Muscle layer of duodenum (tissue), 2 donors: ENCODE measurements around the gene SNAP29.
"Not testable (repeated sequence)": the region's sequence is repeated elsewhere in the genome, so short reads cannot be mapped to it uniquely, and the experiment has no call there.

ENCODE experiments used
- H3K27ac ChIP-seq: one replicate; pipeline ENCODE4 v1.7.0; 2013; ENCODE audit warnings: mild to moderate bottlenecking, low read length
- H3K27me3 ChIP-seq: one replicate; pipeline ENCODE4 v1.7.0; 2013; ENCODE audit warnings: low read depth, mild to moderate bottlenecking, control low read depth, low read length
- H3K36me3 ChIP-seq, 2 donors: one replicate each; pipeline ENCODE4 v1.7.0; 2013; ENCODE audit warnings: low read length in 2 of 2, control low read depth in 1 of 2, mild to moderate bottlenecking in 1 of 2; ENCODE audit not compliant: insufficient read depth in 2 of 2, control insufficient read depth in 1 of 2
- H3K4me1 ChIP-seq, 2 donors: one replicate each; pipeline ENCODE4 v1.7.0; 2013; ENCODE audit warnings: low read length in 2 of 2, mild to moderate bottlenecking in 2 of 2, control low read depth in 1 of 2, moderate library complexity in 1 of 2; ENCODE audit not compliant: insufficient read depth in 2 of 2, control insufficient read depth in 1 of 2
- H3K4me3 ChIP-seq, 2 donors: one replicate each; pipeline ENCODE4 v1.7.0; 2013; ENCODE audit warnings: low read length in 2 of 2, low read depth in 1 of 2, mild to moderate bottlenecking in 1 of 2
- H3K9me3 ChIP-seq, 2 donors: one replicate each; pipeline ENCODE4 v1.7.0; 2013; ENCODE audit warnings: low read length in 2 of 2, control low read depth in 1 of 2, mild to moderate bottlenecking in 1 of 2; ENCODE audit not compliant: control insufficient read depth in 1 of 2
- donor health status: healthy.

The SNAP29 gene

GRCh38 chr22:20819471-20819870, 39.3 kb upstream of the SNAP29 start:
- no peak overlapping the region for H3K27ac ChIP-seq
- H3K9me3 ChIP-seq: no peaks in the 10 kb centered on the region
- no peaks in the 10 kb centered on the region for H3K4me1 ChIP-seq
- no peak overlapping the region for H3K4me3 ChIP-seq
- no peaks in the 10 kb centered on the region for H3K27me3 ChIP-seq
- peaks cover 49 to 69% of the 10 kb centered on the region in 2 donors for H3K36me3 ChIP-seq

GRCh38 chr22:20821717-20822239, 37.0 kb upstream of the SNAP29 start:
- not testable (repeated sequence) for H3K27me3 ChIP-seq

DNA sequence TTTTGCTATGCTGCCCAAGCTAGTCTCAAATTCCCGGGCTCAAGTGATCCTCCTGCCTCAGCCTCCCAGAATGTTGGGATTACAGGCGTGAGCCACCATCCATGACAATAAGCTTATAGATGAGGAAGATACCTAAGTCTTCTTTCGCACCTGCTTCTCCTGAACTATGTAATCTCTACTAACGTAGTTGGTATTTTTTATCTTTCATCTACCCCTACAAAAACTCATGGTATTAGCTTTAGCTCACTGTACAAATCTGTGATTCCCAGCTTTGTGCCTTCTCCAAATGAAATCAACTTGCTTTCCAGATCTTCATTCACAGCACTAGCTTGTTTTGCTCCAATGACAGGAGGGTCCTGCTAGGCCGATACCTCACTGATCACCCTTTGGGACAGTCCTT, 36.6 kb upstream of the SNAP29 start:
- Histone ChIP-seq H3K27ac (no peak overlapping the region), H3K4me1 (no peaks in the 10 kb centered on the region), H3K9me3 (no peaks in the 10 kb centered on the region), H3K27me3 (no peaks in the 10 kb centered on the region), H3K36me3 (peaks cover 44 to 56% of the 10 kb centered on the region in 2 donors), H3K4me3 (no peak overlapping the region)

More at GRCh38 chr22:20821717-20822239, 37.0 kb upstream of the SNAP29 start:
- H3K36me3 ChIP-seq: peaks cover 48 to 61% of the 10 kb centered on the region in 2 donors
- H3K4me1 ChIP-seq, H3K4me3 ChIP-seq, H3K9me3 ChIP-seq, H3K27ac ChIP-seq: not testable (repeated sequence)

DNA sequence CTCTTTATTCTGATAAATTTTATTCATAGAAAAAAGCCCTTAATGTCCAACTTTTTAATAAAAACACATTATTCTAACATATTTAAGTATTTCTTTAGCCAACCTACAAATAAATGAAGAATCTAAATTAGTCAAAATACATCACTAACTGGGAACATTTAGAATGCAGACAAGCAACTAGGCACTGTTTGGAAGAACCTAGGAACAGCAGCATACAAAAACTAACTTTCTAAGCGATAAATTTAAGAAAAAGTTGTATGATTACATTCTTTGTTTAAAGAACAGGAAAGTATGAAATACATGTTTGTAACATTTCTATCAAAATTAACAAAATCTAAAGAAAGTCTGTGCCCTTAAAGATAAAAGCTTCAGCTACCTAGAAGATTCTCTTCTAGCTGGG, 35.5 kb upstream of the SNAP29 start:
- H3K27ac ChIP-seq: no peak overlapping the region
- no peaks in the 10 kb centered on the region for H3K27me3 ChIP-seq
- peaks cover 42 to 50% of the 10 kb centered on the region in 2 donors for H3K36me3 ChIP-seq

GRCh38 chr22:20825216-20825615, 33.6 kb upstream of the SNAP29 start:
- H3K36me3 ChIP-seq: peaks cover 23 to 36% of the 10 kb centered on the region in 2 donors
- not testable (repeated sequence) for H3K4me3 ChIP-seq, H3K4me1 ChIP-seq, H3K27me3 ChIP-seq, H3K27ac ChIP-seq, H3K9me3 ChIP-seq

More for the DNA sequence above, 35.5 kb upstream of the SNAP29 start:
- Histone ChIP-seq H3K4me1 (no peaks in the 10 kb centered on the region), H3K9me3 (no peaks in the 10 kb centered on the region), H3K4me3 (no peak overlapping the region)

DNA sequence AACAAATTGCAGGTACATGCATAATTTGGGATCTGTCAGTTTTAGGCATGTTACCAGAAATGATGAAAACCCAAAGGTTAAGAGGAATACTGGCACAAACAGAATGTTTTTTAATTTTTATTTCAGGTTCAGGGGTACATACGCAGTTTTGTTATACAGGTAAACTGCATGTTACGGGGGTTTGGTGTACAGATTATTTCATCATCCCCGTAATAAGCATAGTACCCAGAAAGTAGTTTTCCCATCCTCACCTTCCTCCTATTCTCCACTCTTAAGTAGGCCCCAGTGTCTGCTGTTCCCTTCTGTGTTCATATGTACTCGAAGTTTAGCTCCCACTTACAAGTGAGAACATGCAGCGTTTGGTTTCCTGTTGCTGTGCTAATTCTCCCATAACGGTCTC, 33.2 kb upstream of the SNAP29 start:
- H3K9me3 ChIP-seq: no peaks in the 10 kb centered on the region
- no peak overlapping the region for H3K4me3 ChIP-seq
- H3K27me3 ChIP-seq: no peaks in the 10 kb centered on the region
- H3K36me3 ChIP-seq: peaks cover 18 to 37% of the 10 kb centered on the region in 2 donors
- no peaks in the 10 kb centered on the region for H3K4me1 ChIP-seq
- H3K27ac ChIP-seq: no peak overlapping the region

DNA sequence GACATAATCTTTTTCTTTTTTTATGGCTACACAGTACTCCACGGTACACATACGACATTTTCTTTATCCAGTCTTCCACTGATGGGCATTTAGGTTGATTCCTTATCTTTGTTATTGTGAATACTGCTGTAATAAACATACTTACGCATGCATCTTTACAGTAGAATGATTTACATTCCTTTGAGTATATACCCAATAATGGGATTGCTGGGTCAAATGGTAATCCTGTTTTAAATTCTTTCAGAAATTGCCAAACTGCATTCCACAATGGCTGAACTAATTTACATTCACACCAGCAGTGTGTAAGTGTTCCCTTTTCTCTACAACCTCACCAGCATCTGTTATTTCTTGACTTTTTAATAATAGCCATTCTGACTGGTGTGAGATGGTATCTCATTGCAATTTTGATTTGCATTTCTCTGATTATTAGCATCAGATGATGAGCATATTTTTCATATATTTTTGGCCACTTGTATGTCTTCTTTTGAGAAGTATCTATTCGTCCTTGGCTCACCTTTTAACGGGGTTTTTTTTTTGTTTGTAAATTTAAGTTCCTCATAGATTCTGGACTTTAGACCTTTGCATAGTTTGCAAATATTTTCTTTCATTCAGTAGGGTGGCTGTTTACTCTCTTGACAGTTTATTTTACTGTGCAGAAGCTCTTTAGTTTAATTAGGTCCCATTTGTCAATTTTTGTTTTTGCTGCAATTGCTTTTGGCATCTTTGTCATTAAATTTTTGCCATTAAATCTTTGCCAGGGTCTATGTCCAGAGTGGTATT, 32.2 kb upstream of the SNAP29 start:
- H3K27ac ChIP-seq, H3K27me3 ChIP-seq, H3K4me3 ChIP-seq, H3K9me3 ChIP-seq, H3K4me1 ChIP-seq: not testable (repeated sequence)
- peaks cover 16 to 35% of the 10 kb centered on the region in 2 donors for H3K36me3 ChIP-seq

DNA sequence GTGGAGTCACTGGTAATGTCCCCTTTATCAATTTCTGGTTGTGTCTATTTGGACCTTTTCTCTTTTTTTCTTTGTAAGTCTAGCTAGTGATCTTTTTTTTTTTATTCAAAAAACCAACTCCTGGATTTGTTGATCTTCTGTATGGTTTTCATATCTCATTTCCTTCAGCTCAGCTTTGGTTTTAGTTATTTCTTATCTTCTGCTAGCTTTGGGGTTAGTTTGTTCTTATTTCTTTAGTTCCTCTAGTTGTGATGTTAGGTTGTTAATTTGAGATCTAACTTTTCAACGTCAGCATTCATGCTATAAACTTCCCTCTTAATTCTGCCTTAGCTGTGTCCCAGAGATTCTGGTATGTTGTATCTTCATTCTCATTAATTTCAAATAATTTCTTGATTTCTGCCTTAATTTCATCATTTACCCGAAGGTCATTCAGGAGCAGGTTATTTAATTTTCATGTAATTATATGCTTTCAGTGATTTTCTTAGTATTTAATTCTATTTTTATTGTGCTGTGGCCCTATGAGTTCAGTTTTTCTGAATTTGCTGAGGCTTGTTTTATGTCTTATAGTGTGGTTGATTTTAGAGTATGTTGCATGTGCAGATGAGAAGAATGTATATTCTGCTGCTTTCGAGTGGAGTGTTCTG, 29.2 kb upstream of the SNAP29 start:
- no peaks in the 10 kb centered on the region for H3K9me3 ChIP-seq
- H3K4me1 ChIP-seq: peaks cover 0 to 4% of the 10 kb centered on the region in 2 donors
- no peak overlapping the region for H3K27ac ChIP-seq
- H3K27me3 ChIP-seq: no peaks in the 10 kb centered on the region
- H3K4me3 ChIP-seq: no peak overlapping the region
- H3K36me3 ChIP-seq: peaks cover 18 to 30% of the 10 kb centered on the region in 2 donors

- Histone ChIP-seq H3K9me3 (no peaks in the 10 kb centered on the region), H3K27ac (no peak overlapping the region), H3K36me3 (peaks cover 14 to 23% of the 10 kb centered on the region in 2 donors), H3K27me3 (no peaks in the 10 kb centered on the region), H3K4me3 (no peak overlapping the region), H3K4me1 (peaks cover 0 to 15% of the 10 kb centered on the region in 2 donors)
Observed at GRCh38 chr22:20833225-20833665, 25.6 kb upstream of the SNAP29 start.

DNA sequence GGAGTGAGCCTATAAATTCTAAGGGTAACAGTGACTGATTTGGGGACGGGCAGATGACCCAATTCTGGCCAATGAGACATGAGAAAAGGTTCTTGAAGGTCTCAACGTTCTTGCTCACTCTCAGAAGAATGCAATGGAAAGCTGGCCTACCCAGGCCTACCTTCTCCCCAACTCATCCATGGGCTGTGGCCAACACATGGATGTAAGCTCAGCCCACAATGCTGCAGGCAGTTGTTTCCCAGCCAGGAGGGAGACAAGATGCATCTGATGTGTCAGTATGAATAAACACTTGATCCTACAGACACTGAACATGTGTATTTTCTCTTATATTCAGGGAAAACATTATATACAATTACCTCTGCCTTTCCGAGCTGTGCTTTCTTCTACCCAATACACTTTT, 24.6 kb upstream of the SNAP29 start:
- H3K36me3 ChIP-seq: peaks cover 14 to 19% of the 10 kb centered on the region in 2 donors

GRCh38 chr22:20834725-20835124, 24.1 kb upstream of the SNAP29 start:
- peaks cover 14 to 19% of the 10 kb centered on the region in 2 donors for H3K36me3 ChIP-seq
- H3K27me3 ChIP-seq: no peaks in the 10 kb centered on the region
- H3K9me3 ChIP-seq: no peaks in the 10 kb centered on the region
- peaks cover 0 to 15% of the 10 kb centered on the region in 2 donors for H3K4me1 ChIP-seq
- no peak overlapping the region for H3K27ac ChIP-seq
- H3K4me3 ChIP-seq: no peak overlapping the region

More for the DNA sequence above, 24.6 kb upstream of the SNAP29 start:
- H3K9me3 ChIP-seq: no peaks in the 10 kb centered on the region
- no peaks in the 10 kb centered on the region for H3K27me3 ChIP-seq
- peaks cover 0 to 15% of the 10 kb centered on the region in 2 donors for H3K4me1 ChIP-seq
- H3K27ac ChIP-seq: no peak overlapping the region
- no peak overlapping the region for H3K4me3 ChIP-seq
